Brain microvascular endothelial cell (primary cell): Measurements from ENCODE around the gene LSM8.
"Not testable (repeated sequence)": the region's sequence is repeated elsewhere in the genome, so short reads cannot be mapped to it uniquely, and the experiment has no call there.

ENCODE experiments used
- DNase-seq: peaks from one replicate; pipeline ENCODE4 v3.0.0-alpha.2; 2020
- H3K27ac ChIP-seq: fragments of 250-450 bp; sonication (Bioruptor Pico); 2 replicates; pipeline ENCODE4 v1.5.1; 2020; ENCODE audit warnings: mild to moderate bottlenecking, moderate library complexity
- H3K27me3 ChIP-seq: fragments of 250-450 bp; sonication (Bioruptor Pico); replicated peaks from 2 replicates; pipeline ENCODE4 v1.5.1; 2020; ENCODE audit warnings: mild to moderate bottlenecking
- H3K36me3 ChIP-seq: fragments of 250-450 bp; sonication (Bioruptor Pico); replicated peaks from 2 replicates; pipeline ENCODE4 v1.5.1; 2020; ENCODE audit warnings: mild to moderate bottlenecking
- H3K4me3 ChIP-seq: 2 replicates; pipeline ENCODE4 v1.5.1; 2011; ENCODE audit warnings: low read depth, mild to moderate bottlenecking, control low read depth, low read length, moderate library complexity
- CTCF ChIP-seq: IDR thresholded peaks from 2 replicates; pipeline ENCODE4 v1.5.1; 2011; ENCODE audit warnings: low read depth, mild to moderate bottlenecking, moderate library complexity, low read length, control low read depth, inconsistent platforms; ENCODE audit errors: missing control alignments
- in situ Hi-C: cut with HindIII; loops from 2 replicates; pipeline ENCODE4 v1.10.0; 2017; ENCODE audit warnings: low sequenced_read_pairs, low pct_ligation_motif_present

The LSM8 gene

GRCh38 chr7:118220583-118220982 is 36.6 kb downstream of the LSM8 start:
- in situ Hi-C loops = no loop called here
- no peak for TF ChIP-seq CTCF
- Histone ChIP-seq H3K36me3 (no peaks in the 10 kb centered on the region), H3K4me3 (no peak overlapping the region), H3K27ac (no peak overlapping the region), H3K27me3 (no peaks in the 10 kb centered on the region)
- DNase-seq = no peak

- DNase-seq = no peak
- Histone ChIP-seq H3K36me3 (no peaks in the 10 kb centered on the region), H3K27me3 (no peaks in the 10 kb centered on the region), H3K27ac (no peak overlapping the region), H3K4me3 (no peak overlapping the region)
- in situ Hi-C loops = no loop called here
- no peak for TF ChIP-seq CTCF
Measured at GRCh38 chr7:118222591-118222990, 38.6 kb downstream of the LSM8 start.

GRCh38 chr7:118224521-118224920 is 40.6 kb downstream of the LSM8 start, which contains the start of gene ANKRD7:
Gene ANKRD7, plus strand, starts transcription at chr7:118224704. Its CDS starts 127 bp downstream, at chr7:118224831.
- no peak within 1 kb of the TSS for H3K27ac ChIP-seq
- TF ChIP-seq CTCF = no peak
- no peak within 1 kb of the TSS for H3K4me3 ChIP-seq
- H3K36me3 ChIP-seq = no peaks in the 10 kb centered on the region
- DNase-seq = no peak
- in situ Hi-C loops = no loop called here
- no peaks in the 10 kb centered on the region for H3K27me3 ChIP-seq

GRCh38 chr7:118232837-118233236 is 48.9 kb downstream of the LSM8 start:
- in situ Hi-C loops = no loop called here
- no peaks in the 10 kb centered on the region for H3K27me3 ChIP-seq
- DNase-seq = no peak
- no peak overlapping the region for H3K4me3 ChIP-seq
- H3K27ac ChIP-seq = no peak overlapping the region
- H3K36me3 ChIP-seq = no peaks in the 10 kb centered on the region
- TF ChIP-seq CTCF = no peak

- Histone ChIP-seq H3K27ac (no peak overlapping the region), H3K36me3 (no peaks in the 10 kb centered on the region), H3K27me3 (no peaks in the 10 kb centered on the region), H3K4me3 (no peak overlapping the region)
- no peak for TF ChIP-seq CTCF
- in situ Hi-C loops = no loop called here
- no peak for DNase-seq
Measured at GRCh38 chr7:118233799-118234198, 49.8 kb downstream of the LSM8 start.

GRCh38 chr7:118239014-118239413 is 55.0 kb downstream of the LSM8 start:
- no peak for DNase-seq
- H3K27me3 ChIP-seq = no peaks in the 10 kb centered on the region
- no peak overlapping the region for H3K27ac ChIP-seq
- H3K4me3 ChIP-seq = no peak overlapping the region
- in situ Hi-C loops = no loop called here
- no peaks in the 10 kb centered on the region for H3K36me3 ChIP-seq
- no peak for TF ChIP-seq CTCF

GRCh38 chr7:118240320-118240719 is 56.4 kb downstream of the LSM8 start:
- in situ Hi-C loops, DNase-seq: not testable (repeated sequence)

More at GRCh38 chr7:118240320-118240719, 56.4 kb downstream of the LSM8 start:
- not testable (repeated sequence) for H3K27ac ChIP-seq, H3K36me3 ChIP-seq, H3K4me3 ChIP-seq, H3K27me3 ChIP-seq
